NB4 (cell line): ENCODE results near the gene REPS2.

Source experiments
- POLR2A ChIP-seq: IDR thresholded peaks from 2 replicates; pipeline ENCODE4 v1.6.1; 2011; ENCODE audit warnings: mild to moderate bottlenecking; ENCODE audit not compliant: insufficient read length; ENCODE audit errors: extremely low read depth
- TF ChIP-seq, protein P1 (sequence below): IDR thresholded peaks from one replicate; pipeline ENCODE4 v1.5.1; 2012; ENCODE audit warnings: low read depth, low read length
- TF ChIP-seq, protein P2 (sequence below): IDR thresholded peaks from 2 replicates; pipeline ENCODE4 v1.6.1; 2011; ENCODE audit warnings: low read depth, low read length

DNA sequence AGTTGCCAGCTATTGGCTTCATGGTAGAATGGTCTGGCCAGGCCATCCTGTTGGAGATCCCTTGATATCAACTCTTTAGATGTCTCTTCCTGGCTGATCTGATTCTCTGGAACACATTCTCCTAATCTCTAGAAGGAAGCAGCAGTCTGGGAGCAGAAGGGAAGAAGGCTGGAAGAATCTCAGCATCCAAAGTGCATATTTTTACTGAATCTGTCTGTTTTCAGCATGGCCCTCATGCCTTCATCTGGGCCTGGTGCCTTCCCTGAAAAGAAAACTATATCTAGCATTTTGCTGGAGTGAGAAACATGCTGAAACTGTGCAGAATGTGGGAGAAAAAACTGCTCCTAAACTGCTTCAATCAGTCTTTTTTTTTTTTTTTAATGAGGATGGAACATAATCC lies 148.7 kb downstream of the REPS2 start:
- TF ChIP-seq, protein P1, sequence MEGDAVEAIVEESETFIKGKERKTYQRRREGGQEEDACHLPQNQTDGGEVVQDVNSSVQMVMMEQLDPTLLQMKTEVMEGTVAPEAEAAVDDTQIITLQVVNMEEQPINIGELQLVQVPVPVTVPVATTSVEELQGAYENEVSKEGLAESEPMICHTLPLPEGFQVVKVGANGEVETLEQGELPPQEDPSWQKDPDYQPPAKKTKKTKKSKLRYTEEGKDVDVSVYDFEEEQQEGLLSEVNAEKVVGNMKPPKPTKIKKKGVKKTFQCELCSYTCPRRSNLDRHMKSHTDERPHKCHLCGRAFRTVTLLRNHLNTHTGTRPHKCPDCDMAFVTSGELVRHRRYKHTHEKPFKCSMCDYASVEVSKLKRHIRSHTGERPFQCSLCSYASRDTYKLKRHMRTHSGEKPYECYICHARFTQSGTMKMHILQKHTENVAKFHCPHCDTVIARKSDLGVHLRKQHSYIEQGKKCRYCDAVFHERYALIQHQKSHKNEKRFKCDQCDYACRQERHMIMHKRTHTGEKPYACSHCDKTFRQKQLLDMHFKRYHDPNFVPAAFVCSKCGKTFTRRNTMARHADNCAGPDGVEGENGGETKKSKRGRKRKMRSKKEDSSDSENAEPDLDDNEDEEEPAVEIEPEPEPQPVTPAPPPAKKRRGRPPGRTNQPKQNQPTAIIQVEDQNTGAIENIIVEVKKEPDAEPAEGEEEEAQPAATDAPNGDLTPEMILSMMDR: no peak
- TF ChIP-seq POLR2A: no peak
- TF ChIP-seq, protein P2, sequence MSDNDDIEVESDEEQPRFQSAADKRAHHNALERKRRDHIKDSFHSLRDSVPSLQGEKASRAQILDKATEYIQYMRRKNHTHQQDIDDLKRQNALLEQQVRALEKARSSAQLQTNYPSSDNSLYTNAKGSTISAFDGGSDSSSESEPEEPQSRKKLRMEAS: no peak
